Neutrophil (primary cell): ENCODE measurements around the gene ZNF710.

Experiments used
- H3K27ac ChIP-seq: fragments of 200-600 bp; sonication (generic); 2 replicates; pipeline ENCODE4 v1.5.1; 2016; ENCODE audit warnings: mild to moderate bottlenecking, moderate library complexity
- H3K27me3 ChIP-seq: fragments of 200-600 bp; sonication (generic); 2 replicates; pipeline ENCODE4 v1.6.0; 2016; ENCODE audit warnings: mild to moderate bottlenecking
- H3K36me3 ChIP-seq: fragments of 200-600 bp; sonication (generic); 2 replicates; pipeline ENCODE4 v1.5.1; 2017
- H3K4me1 ChIP-seq, 2 experiments: fragments of 200-600 bp in 1 of 2; sonication (generic) in 1 of 2; 1 replicate in 1 of 2; 2 replicates in 1 of 2; pipeline versions ENCODE4 v1.5.1 to v1.6.1; 2013 to 2016; ENCODE audit warnings: low read depth in 1 of 2, low read length in 1 of 2, mild to moderate bottlenecking in 1 of 2, moderate library complexity in 1 of 2; ENCODE audit not compliant: control insufficient read depth in 1 of 2, insufficient read depth in 1 of 2
- H3K4me3 ChIP-seq, 2 experiments: fragments of 200-600 bp in 1 of 2; sonication (generic) in 1 of 2; 1 replicate in 1 of 2; 2 replicates in 1 of 2; pipeline ENCODE4 v1.5.1; 2013 to 2016; ENCODE audit warnings: low read depth in 1 of 2, low read length in 1 of 2, mild to moderate bottlenecking in 1 of 2, moderate library complexity in 1 of 2
- H3K9me3 ChIP-seq: fragments of 200-600 bp; sonication (generic); 2 replicates; pipeline ENCODE4 v1.5.1; 2016
- TF ChIP-seq, protein P1 (sequence below): fragments of 200-600 bp; sonication (generic); IDR thresholded peaks from 2 replicates; pipeline ENCODE4 v1.5.1; 2016; ENCODE audit warnings: antibody characterized with exemption

The ZNF710 gene

DNA sequence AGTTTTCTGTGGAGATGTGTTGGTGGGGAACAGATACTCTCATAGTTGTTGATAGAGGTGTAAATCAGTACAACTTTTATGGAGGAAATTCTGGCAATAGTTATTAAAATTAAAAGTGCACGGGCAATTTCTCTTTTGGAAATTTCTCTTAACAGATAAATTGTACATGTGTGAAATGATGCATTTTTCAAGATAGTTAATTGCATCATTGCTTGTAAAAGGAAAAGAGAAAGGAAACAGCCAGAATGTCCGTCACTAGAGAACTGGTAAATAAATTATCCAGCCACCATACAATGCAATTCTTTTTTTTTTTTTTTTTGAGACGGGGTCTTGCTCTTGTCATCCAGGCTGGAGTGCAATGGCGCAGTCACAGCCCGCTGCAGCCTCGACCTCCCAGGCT, 14.2 kb downstream of the ZNF710 start:
- TF ChIP-seq, protein P1, sequence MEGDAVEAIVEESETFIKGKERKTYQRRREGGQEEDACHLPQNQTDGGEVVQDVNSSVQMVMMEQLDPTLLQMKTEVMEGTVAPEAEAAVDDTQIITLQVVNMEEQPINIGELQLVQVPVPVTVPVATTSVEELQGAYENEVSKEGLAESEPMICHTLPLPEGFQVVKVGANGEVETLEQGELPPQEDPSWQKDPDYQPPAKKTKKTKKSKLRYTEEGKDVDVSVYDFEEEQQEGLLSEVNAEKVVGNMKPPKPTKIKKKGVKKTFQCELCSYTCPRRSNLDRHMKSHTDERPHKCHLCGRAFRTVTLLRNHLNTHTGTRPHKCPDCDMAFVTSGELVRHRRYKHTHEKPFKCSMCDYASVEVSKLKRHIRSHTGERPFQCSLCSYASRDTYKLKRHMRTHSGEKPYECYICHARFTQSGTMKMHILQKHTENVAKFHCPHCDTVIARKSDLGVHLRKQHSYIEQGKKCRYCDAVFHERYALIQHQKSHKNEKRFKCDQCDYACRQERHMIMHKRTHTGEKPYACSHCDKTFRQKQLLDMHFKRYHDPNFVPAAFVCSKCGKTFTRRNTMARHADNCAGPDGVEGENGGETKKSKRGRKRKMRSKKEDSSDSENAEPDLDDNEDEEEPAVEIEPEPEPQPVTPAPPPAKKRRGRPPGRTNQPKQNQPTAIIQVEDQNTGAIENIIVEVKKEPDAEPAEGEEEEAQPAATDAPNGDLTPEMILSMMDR: no peak
- H3K36me3 ChIP-seq: no peaks in the 10 kb centered on the region
- H3K27ac ChIP-seq: peak overlapping the region; percentile 61
- H3K4me1 ChIP-seq: peaks cover 96 to 100% of the 10 kb centered on the region in 2 experiments
- H3K9me3 ChIP-seq: no peaks in the 10 kb centered on the region
- H3K27me3 ChIP-seq: no peaks in the 10 kb centered on the region
- H3K4me3 ChIP-seq: no peak overlapping the region

DNA sequence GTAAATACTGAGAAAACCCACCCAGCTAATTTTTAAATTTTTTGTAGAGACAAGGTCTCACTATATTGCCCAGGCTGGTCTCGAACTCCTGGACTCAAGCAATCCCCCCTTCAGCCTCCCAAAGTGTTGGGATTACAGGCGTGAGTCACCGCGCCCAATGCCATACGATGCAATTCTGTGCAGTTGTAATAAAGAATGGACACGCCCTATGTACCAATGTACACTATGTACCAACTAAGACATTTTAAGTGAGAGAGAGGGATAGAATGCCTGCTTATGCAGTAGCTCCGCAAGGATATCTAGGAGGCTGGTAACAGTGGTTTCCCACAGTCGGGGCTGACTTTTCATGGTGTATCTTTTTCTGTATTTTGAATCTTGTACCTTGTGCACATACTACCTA, 14.6 kb downstream of the ZNF710 start:
- no peaks in the 10 kb centered on the region for H3K9me3 ChIP-seq
- peaks cover 96 to 100% of the 10 kb centered on the region in 2 experiments for H3K4me1 ChIP-seq
- H3K4me3 ChIP-seq: no peak overlapping the region
- H3K36me3 ChIP-seq: no peaks in the 10 kb centered on the region
- TF ChIP-seq, protein P1: no peak
- H3K27me3 ChIP-seq: no peaks in the 10 kb centered on the region
- peak overlapping the region; percentile 99 for H3K27ac ChIP-seq

DNA sequence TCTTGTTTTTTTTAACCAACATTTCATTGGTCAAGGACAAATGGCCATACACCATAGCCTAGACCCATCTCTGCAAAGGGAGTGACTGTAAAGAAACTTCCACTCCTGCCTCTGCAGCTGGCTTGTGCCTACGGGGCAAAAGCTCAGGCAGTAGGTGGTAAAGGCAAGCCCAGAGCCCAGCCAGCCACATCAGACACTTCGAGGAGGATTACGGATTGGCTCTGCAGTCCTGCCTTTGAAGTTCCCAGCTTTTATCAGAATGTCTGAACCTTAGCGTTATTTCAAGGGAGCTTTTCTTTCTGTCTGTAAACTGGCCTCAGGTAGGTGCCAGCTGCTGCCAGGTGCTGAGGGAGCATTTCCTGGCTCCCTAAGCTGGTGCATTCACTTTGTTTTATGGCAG, 15.6 kb downstream of the ZNF710 start:
- Histone ChIP-seq H3K27me3 (no peaks in the 10 kb centered on the region), H3K4me1 (peaks cover 96 to 100% of the 10 kb centered on the region in 2 experiments), H3K9me3 (no peaks in the 10 kb centered on the region), H3K4me3 (no peak overlapping the region), H3K27ac (peak overlapping the region; percentile 99), H3K36me3 (no peaks in the 10 kb centered on the region)
- TF ChIP-seq, protein P1: no peak

DNA sequence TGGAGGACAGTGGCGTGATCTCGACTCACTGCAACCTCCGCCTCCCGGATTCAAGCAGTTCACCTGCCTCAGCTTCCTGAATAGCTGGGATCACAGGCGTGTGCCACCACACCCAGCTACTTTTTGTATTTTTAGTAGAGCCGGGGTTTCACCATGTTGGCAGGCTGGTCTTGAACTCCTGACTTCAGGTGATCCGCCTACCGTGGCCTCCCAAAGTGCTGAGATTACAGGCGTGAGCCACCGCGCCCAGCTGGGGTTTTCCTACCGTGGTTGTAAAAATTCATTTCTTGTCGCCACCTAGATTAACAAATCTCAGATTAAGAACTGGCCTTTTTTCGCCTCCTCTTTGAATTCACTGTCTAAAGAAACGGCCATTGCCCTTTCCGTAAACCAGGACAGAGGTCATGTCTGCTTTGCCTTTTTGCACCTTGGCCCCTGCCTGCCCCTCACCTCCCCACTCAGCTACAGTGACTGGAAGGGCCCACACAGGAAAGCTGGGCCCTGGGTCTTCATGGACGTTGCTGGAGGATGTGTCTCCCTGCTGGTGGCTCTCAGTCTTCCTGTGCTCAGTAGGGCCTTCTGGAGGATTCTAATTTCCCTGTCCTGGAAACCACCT, 17.2 kb downstream of the ZNF710 start:
- Histone ChIP-seq H3K4me3 (no peak overlapping the region), H3K36me3 (no peaks in the 10 kb centered on the region), H3K27me3 (no peaks in the 10 kb centered on the region), H3K9me3 (no peaks in the 10 kb centered on the region), H3K27ac (peak overlapping the region; percentile 99), H3K4me1 (peaks cover 96 to 100% of the 10 kb centered on the region in 2 experiments)
- TF ChIP-seq, protein P1: no peak

DNA sequence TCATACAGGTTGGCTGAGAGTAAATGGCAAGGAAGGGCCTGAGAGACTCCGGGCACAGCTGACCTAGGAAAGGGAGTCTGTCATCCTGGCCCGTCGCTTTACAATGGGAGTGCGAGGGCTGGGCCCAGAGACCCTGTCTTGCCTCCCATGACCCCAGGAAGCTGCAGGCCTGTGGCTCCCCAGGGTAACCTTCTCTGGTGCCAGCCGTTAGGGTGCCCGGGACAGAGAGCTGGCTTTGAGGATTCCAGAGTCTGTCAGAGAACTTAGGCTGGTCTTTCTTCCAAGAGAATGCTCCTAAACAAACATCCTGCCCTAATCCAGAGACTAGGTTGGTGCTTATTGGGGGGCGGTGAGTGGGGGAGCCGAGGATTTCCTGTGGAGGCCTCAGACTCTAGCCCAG, 18.5 kb downstream of the ZNF710 start:
- H3K36me3 ChIP-seq: no peaks in the 10 kb centered on the region
- no peaks in the 10 kb centered on the region for H3K27me3 ChIP-seq
- H3K9me3 ChIP-seq: no peaks in the 10 kb centered on the region
- peak overlapping the region; percentile 59 to 63 for H3K4me3 ChIP-seq
- peaks cover 96 to 100% of the 10 kb centered on the region in 2 experiments for H3K4me1 ChIP-seq
- TF ChIP-seq, protein P1: no peak
- peak overlapping the region; percentile 99 for H3K27ac ChIP-seq
